PC-9 (cell line): ENCODE results near the gene ENTR1. TPM values are rescaled to one million over a fixed set of nuclear protein-coding genes. Genes with fewer than 3 reads are reported as not detected.

Experiments
- BruUV-seq: library from RNA; stranded (reverse); fragments of 400-500 nt; replicated peaks from 2 replicates; lab custom pipeline; 2021; lab: Mats Ljungman, UMichigan
- CTCF ChIA-PET: fragments of 300-600 bp; sonication (Branson Sonifier 250); formaldehyde crosslinking; loops from one replicate; lab custom pipeline; 2022; ENCODE audit warnings: antibody characterized with exemption; lab: Charles Lee
- POLR2A ChIA-PET: fragments of 300-600 bp; sonication (Branson Sonifier 250); formaldehyde crosslinking; loops from one replicate; lab custom pipeline; 2022; ENCODE audit warnings: antibody characterized with exemption; ENCODE audit not compliant: unreplicated experiment; lab: Charles Lee
- DNase-seq, 2 experiments: peaks; one replicate each; pipeline versions ENCODE4 v3.0.0 to v3.0.0-alpha.2; 2015 to 2022; ENCODE audit warnings: mixed read lengths in 1 of 2
- H2AFZ ChIP-seq: fragments of 200-600 bp; sonication (generic); 2 replicates; pipeline ENCODE4 v1.8.1; 2017; ENCODE audit warnings: antibody characterized with exemption
- H3F3A ChIP-seq: fragments of 200-600 bp; sonication (generic); 2 replicates; pipeline ENCODE4 v1.8.1; 2017; ENCODE audit warnings: antibody characterized with exemption, mild to moderate bottlenecking, low read depth; ENCODE audit not compliant: insufficient read depth
- H3K27ac ChIP-seq: fragments of 200-600 bp; sonication (generic); 2 replicates; pipeline ENCODE4 v1.6.1; 2016; ENCODE audit warnings: mixed run types
- H3K27me3 ChIP-seq: fragments of 200-600 bp; sonication (generic); 2 replicates; pipeline ENCODE4 v1.6.1; 2016; ENCODE audit warnings: low read depth, mixed run types; ENCODE audit not compliant: insufficient read depth
- H3K36me3 ChIP-seq: fragments of 200-600 bp; sonication (generic); 2 replicates; pipeline ENCODE4 v1.6.1; 2016; ENCODE audit warnings: low read depth, mixed run types
- H3K4me1 ChIP-seq: fragments of 200-600 bp; sonication (generic); replicated peaks from 2 replicates; pipeline ENCODE4 v1.6.1; 2016; ENCODE audit warnings: mixed run types; ENCODE audit not compliant: insufficient read depth
- H3K4me2 ChIP-seq: fragments of 200-600 bp; sonication (generic); 2 replicates; pipeline ENCODE4 v1.6.1; 2017; ENCODE audit warnings: mixed run types
- H3K4me3 ChIP-seq: fragments of 200-600 bp; sonication (generic); 2 replicates; pipeline ENCODE4 v1.6.1; 2016; ENCODE audit warnings: mixed run types
- H3K79me2 ChIP-seq: fragments of 200-600 bp; sonication (generic); 2 replicates; pipeline ENCODE4 v1.6.1; 2017; ENCODE audit warnings: low read depth, mixed run types
- H3K9me2 ChIP-seq: fragments of 200-600 bp; sonication (generic); 2 replicates; pipeline ENCODE4 v1.8.1; 2017; ENCODE audit warnings: mild to moderate bottlenecking; ENCODE audit not compliant: insufficient read depth
- H3K9me3 ChIP-seq: fragments of 200-600 bp; sonication (generic); 2 replicates; pipeline ENCODE4 v1.8.1; 2016; ENCODE audit warnings: low read depth; ENCODE audit not compliant: insufficient read depth
- H4K20me1 ChIP-seq: fragments of 200-600 bp; sonication (generic); 2 replicates; pipeline ENCODE4 v1.8.1; 2017; ENCODE audit not compliant: insufficient read depth
- EZH2 ChIP-seq: fragments of 200-600 bp; sonication (generic); IDR thresholded peaks from 2 replicates; pipeline ENCODE4 v1.8.0; 2017; ENCODE audit warnings: antibody characterized with exemption, low read depth
- intact Hi-C: fragments of 100-400 bp; cut with micrococcal nuclease; formaldehyde crosslinking; loops from one replicate; pipeline ENCODE4 v1.10.0; 2022; ENCODE audit not compliant: unreplicated experiment
- total RNA-seq: library from RNA; stranded (reverse); gene quantifications from 2 replicates; pipeline ENCODE4 v1.2.3, GENCODE V29; 2021
- TF ChIP-seq, protein P1 (sequence below): fragments of 200-600 bp; sonication (generic); conservative IDR thresholded peaks from 2 replicates; pipeline ENCODE4 v1.6.1; 2017; ENCODE audit warnings: mixed run types, antibody characterized with exemption, mild to moderate bottlenecking, moderate library complexity

Gene ENTR1
- total RNA-seq, 1 experiment from 2014 or later, result 67.9 TPM

DNA sequence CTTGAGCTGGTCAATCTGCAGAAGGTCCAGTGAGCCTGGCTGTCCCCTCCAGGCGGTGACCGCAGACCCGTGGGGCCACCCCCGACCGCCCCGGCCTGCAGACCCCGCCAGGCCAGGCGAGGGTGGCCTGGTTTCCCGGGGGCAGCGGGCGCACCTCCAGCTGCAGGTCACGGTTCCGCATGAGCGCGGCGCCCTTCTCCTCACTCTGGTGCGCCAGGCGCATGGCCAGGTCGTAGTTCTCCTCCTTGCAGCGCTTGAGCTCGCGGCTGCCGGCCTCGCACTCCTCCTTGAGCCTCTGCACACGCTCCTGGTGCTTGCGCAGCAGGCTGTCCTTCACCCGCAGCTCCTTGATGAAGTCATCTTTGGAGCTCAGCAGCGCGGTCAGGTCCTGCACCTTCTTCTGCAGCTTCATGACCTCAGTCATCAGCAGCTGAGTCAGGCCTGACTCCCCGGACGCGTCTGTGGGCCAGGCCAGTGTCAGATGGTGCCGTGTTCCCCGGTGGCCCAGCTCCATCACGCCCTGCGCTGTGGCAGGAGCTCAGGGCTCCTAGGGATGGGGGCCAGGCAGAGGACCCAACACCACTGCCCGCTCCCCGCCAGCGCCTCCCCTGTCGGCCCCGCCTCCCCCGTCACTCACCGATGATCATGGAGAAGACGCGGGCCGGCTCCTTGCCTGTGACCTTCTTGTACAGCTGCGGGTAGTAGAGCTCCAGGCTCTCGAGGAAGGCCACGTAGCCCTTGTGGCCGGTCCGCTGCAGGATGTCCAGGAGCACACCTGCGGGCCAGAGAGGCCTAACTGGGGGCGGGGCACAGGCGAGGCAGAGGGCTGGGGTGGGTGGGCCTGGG is 39.5 kb downstream of the ENTR1 start:
- CTCF ChIA-PET, result no interaction called here

DNA sequence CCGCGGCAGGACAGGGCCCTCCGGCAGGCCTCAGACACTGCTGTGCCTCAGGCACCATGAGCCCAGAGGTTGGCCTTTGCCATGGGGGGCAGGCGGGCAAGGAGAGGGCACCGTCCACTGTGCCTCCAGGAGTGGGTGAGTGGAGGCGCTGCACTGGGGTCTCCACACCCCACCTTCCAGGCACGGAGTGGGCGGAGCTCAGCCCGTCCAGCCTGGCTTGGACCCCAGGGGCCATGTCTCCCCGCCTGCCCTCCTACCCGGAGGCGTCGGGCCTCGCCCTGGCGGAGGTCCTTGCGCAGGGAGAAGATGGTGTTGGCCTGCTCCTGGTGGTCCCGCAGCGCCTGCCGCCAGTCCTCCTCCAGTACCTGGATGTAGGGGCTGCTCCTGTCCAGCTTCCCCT is 40.4 kb downstream of the ENTR1 start:
- intact Hi-C loops, result loop anchor here (5.0 kb wide), 1 partner anchor 58 kb away; no protein-coding TSS in a partner anchor
- BruUV-seq, result no TSS peak

More for the DNA sequence above, 39.5 kb downstream of the ENTR1 start:
- H3K4me1 ChIP-seq, result peaks cover 25% of the 10 kb centered on the region
- no peak overlapping the region for H2AFZ ChIP-seq
- H3K27me3 ChIP-seq, result no peaks in the 10 kb centered on the region
- H3K4me2 ChIP-seq, result no peak overlapping the region
- H3K27ac ChIP-seq, result no peak overlapping the region
- TF ChIP-seq EZH2, result no peak
- TF ChIP-seq, protein P1, sequence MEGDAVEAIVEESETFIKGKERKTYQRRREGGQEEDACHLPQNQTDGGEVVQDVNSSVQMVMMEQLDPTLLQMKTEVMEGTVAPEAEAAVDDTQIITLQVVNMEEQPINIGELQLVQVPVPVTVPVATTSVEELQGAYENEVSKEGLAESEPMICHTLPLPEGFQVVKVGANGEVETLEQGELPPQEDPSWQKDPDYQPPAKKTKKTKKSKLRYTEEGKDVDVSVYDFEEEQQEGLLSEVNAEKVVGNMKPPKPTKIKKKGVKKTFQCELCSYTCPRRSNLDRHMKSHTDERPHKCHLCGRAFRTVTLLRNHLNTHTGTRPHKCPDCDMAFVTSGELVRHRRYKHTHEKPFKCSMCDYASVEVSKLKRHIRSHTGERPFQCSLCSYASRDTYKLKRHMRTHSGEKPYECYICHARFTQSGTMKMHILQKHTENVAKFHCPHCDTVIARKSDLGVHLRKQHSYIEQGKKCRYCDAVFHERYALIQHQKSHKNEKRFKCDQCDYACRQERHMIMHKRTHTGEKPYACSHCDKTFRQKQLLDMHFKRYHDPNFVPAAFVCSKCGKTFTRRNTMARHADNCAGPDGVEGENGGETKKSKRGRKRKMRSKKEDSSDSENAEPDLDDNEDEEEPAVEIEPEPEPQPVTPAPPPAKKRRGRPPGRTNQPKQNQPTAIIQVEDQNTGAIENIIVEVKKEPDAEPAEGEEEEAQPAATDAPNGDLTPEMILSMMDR, result no peak
- no peaks in the 10 kb centered on the region for H3K9me3 ChIP-seq
- no TSS peak for BruUV-seq
- H3F3A ChIP-seq, result peaks cover 11% of the 10 kb centered on the region; the same call in 1 of the 2 replicates
- no peaks in the 10 kb centered on the region for H3K9me2 ChIP-seq
- POLR2A ChIA-PET, result no interaction called here
- no peak overlapping the region for H3K4me3 ChIP-seq
- no peaks in the 10 kb centered on the region for H4K20me1 ChIP-seq
- no peaks in the 10 kb centered on the region for H3K79me2 ChIP-seq
- intact Hi-C loops, result loop anchor here (5.0 kb wide), 1 partner anchor 59 kb away; no protein-coding TSS in a partner anchor
- no peak for DNase-seq
- H3K36me3 ChIP-seq, result no peaks in the 10 kb centered on the region

DNA sequence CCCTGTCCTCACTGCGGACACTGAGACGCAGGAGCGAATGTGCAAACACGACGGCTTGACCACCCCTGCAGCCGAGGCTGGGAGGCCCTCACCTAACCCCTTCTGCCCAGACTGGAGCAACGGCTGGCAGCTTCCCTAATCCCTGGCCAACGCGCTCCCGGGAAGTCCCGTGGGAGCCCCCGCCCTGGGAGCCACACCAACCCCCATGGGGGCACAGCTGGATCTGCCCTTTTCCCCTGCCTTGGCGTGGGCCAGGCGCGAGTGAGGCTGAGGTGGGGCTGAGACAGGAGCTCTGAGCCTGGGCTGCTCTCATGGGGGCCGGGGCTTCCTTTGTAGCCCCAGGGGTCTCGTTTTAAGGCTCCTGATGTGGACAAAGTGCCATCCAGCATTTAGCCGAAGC is 42.2 kb downstream of the ENTR1 start:
- intact Hi-C loops, result no loop called here
- BruUV-seq, result no TSS peak
- H3K9me3 ChIP-seq, result no peaks in the 10 kb centered on the region
- H3K27me3 ChIP-seq, result no peaks in the 10 kb centered on the region
- H3K9me2 ChIP-seq, result no peaks in the 10 kb centered on the region
- H3K4me2 ChIP-seq, result no peak overlapping the region
- peaks cover 5% of the 10 kb centered on the region; the same call in 1 of the 2 replicates for H3K79me2 ChIP-seq
- H4K20me1 ChIP-seq, result no peaks in the 10 kb centered on the region
- H2AFZ ChIP-seq, result no peak overlapping the region
- no peak for TF ChIP-seq EZH2
- TF ChIP-seq, protein P1, result no peak
- H3K4me1 ChIP-seq, result peaks cover 21% of the 10 kb centered on the region
- DNase-seq, result no peak
- no peak overlapping the region for H3K27ac ChIP-seq
- POLR2A ChIA-PET, result no interaction called here
- H3F3A ChIP-seq, result peaks cover 6% of the 10 kb centered on the region; the same call in 1 of the 2 replicates
- H3K36me3 ChIP-seq, result no peaks in the 10 kb centered on the region
- CTCF ChIA-PET, result no interaction called here
- H3K4me3 ChIP-seq, result no peak overlapping the region

More for the DNA sequence above, 40.4 kb downstream of the ENTR1 start:
- Histone ChIP-seq H3K4me3 (no peak overlapping the region), H3K4me2 (no peak overlapping the region), H4K20me1 (no peaks in the 10 kb centered on the region), H3K36me3 (no peaks in the 10 kb centered on the region), H3K9me2 (no peaks in the 10 kb centered on the region), H3F3A (peaks cover 11% of the 10 kb centered on the region; the same call in 1 of the 2 replicates), H3K79me2 (no peaks in the 10 kb centered on the region), H3K27ac (no peak overlapping the region), H3K27me3 (no peaks in the 10 kb centered on the region), H2AFZ (no peak overlapping the region), H3K9me3 (no peaks in the 10 kb centered on the region), H3K4me1 (peaks cover 25% of the 10 kb centered on the region)
- DNase-seq, result no peak
- TF ChIP-seq, protein P1, result no peak
- TF ChIP-seq EZH2, result no peak
- ChIA-PET CTCF (no interaction called here), POLR2A (no interaction called here)
